Adipocyte (in vitro differentiated cells): ENCODE measurements around the gene GATD1.

Source experiments
- DNase-seq: peaks from one replicate; pipeline ENCODE4 v3.0.0-alpha.2; 2015; ENCODE audit warnings: low read depth
- H3K27me3 ChIP-seq: replicated peaks from 2 replicates; pipeline ENCODE4 v1.7.0; 2013; ENCODE audit warnings: mild to moderate bottlenecking, low read length, moderate library complexity; ENCODE audit not compliant: control insufficient read depth, insufficient read depth
- H3K36me3 ChIP-seq: 2 replicates; pipeline ENCODE4 v1.7.0; 2013; ENCODE audit warnings: low read length, mild to moderate bottlenecking, moderate library complexity; ENCODE audit not compliant: control insufficient read depth, insufficient read depth, severe bottlenecking
- H3K4me1 ChIP-seq: 2 replicates; pipeline ENCODE4 v1.7.0; 2013; ENCODE audit warnings: mild to moderate bottlenecking, low read length, moderate library complexity; ENCODE audit not compliant: control insufficient read depth, insufficient read depth
- H3K4me3 ChIP-seq: 2 replicates; pipeline ENCODE4 v1.7.0; 2013; ENCODE audit warnings: mild to moderate bottlenecking, low read length, moderate library complexity
- H3K9ac ChIP-seq: 2 replicates; pipeline ENCODE4 v1.7.0; 2013; ENCODE audit warnings: mild to moderate bottlenecking, low read length, moderate library complexity
- H3K9me3 ChIP-seq: 2 replicates; pipeline ENCODE4 v1.7.0; 2013; ENCODE audit warnings: mild to moderate bottlenecking, low read length, moderate library complexity; ENCODE audit not compliant: control insufficient read depth

GATD1 gene

DNA sequence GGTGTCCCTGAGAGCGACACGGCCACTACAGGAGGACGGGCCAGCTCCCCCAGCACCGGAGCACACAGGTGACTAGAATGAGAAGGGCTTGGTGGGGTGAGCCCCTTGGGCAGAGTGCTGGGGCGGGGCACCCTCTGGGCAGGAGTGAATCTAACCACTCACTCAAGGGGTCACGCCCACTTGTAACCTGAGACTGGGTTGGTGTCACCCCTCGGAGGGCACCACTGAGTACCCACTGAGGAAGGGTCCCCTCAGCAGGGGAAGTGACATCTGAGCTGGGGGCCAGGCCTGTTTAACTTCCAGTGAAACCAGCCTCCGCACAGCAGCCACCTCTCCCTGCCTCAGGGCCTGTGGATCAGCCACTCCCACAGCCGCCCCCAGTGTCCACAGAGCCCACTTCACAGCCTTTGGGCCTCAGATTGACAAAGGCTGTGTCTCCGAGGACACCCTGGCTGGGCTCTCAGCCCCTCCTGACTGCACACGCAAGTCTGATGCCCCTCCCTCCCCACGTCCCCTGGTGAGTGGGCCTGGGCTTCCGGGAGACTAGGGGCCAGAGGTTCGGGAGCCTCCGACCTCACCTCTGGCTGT is 5.6 kb downstream of the GATD1 start:
- Histone ChIP-seq H3K4me3 (no peak overlapping the region), H3K36me3 (peaks cover 60% of the 10 kb centered on the region), H3K9me3 (no peaks in the 10 kb centered on the region), H3K9ac (no peak overlapping the region), H3K27me3 (no peaks in the 10 kb centered on the region), H3K4me1 (peaks cover 17% of the 10 kb centered on the region)
- DNase-seq, result no peak

DNA sequence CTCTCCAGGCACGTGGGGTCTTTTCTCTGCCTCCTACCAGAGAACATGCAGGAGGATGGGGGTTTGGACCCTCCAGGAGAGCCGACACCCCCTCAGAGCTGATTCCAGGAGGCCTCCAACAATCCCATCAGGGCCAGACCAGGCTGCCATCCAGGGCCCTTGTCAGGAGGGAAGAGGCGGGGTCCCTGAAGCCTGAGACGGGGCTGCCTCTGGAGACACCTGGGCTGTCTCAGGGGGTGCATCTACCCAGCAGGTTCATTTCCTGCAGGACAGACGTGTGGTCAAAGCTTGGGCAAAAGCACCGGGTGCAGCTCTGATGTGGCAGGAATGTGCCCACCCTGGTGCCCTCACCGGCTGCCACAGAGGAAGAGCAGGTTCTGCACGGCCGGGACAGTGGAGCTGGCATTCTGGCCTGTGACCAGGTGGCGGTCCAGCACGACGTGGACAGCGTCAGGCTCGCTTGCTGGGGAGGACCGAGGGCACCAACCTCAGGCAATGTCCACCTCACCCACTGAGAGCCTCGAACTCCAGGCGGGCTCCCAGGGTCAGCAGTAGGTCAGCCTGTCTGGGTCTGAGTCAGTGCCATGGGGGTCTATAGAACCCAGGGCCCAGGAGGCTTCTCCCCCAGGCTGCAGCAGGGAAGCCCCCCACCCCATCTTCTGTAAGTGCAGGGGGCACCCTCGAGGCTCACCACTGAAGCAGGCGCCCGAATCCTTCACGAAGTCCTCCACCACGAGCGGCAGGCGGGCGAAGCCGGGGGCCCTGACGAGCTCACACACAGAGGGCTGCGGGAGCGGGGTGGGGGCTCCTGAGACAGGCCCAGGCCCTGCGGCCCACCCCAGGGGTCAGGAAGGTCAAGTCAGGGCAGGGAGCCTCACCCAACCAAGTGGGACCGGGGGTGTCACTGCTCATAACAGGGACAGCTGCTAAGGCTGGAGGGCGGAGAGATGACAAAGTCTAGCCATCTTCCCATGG is 6.4 kb downstream of the GATD1 start:
- no peaks in the 10 kb centered on the region for H3K27me3 ChIP-seq
- no peak overlapping the region for H3K4me3 ChIP-seq
- H3K36me3 ChIP-seq, result peaks cover 68% of the 10 kb centered on the region
- peaks cover 25% of the 10 kb centered on the region for H3K4me1 ChIP-seq
- DNase-seq, result no peak
- H3K9ac ChIP-seq, result no peak overlapping the region
- H3K9me3 ChIP-seq, result no peaks in the 10 kb centered on the region

DNA sequence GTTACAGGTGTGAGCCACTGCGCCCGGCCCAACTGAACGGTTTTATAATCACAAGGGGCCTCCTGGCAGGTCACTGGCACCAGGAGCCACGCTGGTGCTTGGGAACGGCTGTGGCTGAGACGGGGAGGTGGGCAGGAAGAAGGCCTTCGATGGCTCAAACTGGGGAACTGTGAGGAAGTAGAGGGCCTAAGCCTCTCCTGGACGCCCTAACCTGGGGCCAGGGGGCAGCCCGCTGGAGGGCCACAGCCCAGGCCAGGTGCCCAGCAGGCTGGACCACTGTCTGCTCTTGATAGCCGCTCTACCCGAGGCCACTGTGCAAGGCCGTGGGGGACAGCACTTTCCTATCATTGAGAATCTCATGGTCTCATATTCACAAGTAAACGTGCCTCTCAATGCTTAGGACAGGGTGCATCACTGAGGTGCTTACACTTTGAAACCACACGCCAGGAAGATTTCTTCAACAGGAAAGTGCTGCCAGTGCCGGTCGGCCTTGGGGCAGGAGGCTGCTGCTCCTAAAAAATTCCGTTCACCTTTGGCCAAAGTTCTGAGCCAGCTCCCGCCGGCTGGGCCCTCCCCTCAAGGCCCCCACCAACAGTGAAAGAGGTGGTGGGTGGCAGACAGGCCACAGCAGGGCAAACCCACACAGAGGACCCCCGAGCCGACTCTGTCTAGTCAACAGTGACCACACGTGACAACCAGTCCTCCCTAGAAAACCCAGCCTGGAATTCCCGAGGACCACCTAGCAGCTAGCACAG is 7.2 kb downstream of the GATD1 start:
- Histone ChIP-seq H3K36me3 (peaks cover 75% of the 10 kb centered on the region), H3K9ac (no peak overlapping the region)

DNA sequence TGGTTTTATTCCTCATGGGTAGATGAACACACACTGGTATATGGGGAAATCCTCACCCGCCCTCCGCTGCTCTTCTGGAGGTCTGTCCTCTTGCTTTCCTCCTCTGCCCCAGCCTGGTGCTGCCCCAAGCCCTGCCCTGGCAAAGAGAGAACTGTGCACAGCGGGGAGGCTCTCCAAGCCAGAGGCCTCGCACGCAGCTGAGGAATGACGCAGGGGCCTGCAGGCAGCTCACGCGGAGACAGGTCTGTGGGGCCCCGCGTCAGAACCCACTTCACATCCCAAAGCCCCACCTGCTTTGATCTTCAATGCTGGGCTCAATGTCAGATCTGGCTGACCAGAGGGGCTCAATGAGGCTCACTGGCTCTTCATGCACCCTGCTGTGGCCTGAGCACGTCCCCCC is 10.0 kb downstream of the GATD1 start:
- Histone ChIP-seq H3K27me3 (no peaks in the 10 kb centered on the region), H3K9ac (no peak overlapping the region), H3K36me3 (peaks cover 73% of the 10 kb centered on the region), H3K4me3 (no peak overlapping the region), H3K4me1 (peaks cover 32% of the 10 kb centered on the region), H3K9me3 (no peaks in the 10 kb centered on the region)
- no peak for DNase-seq

More for the DNA sequence above, 7.2 kb downstream of the GATD1 start:
- Histone ChIP-seq H3K9me3 (no peaks in the 10 kb centered on the region), H3K4me3 (no peak overlapping the region), H3K27me3 (no peaks in the 10 kb centered on the region), H3K4me1 (peaks cover 18% of the 10 kb centered on the region)
- DNase-seq, result no peak

DNA sequence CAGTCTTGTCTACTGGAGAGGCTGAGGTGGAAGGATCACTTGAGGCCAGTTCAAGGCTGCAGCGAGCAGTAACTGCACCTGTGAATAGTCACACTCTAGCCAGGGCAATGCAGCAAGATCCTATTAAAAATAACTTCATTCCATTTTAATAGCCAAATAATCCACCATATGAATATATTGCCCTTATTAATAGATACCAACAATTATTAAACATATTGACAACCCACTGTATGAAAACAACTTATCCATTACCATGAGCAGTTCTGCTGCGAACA is 10.4 kb downstream of the GATD1 start:
- Histone ChIP-seq H3K9ac (peak overlapping the region; percentile 45), H3K4me1 (peaks cover 36% of the 10 kb centered on the region), H3K4me3 (no peak overlapping the region), H3K36me3 (peaks cover 73% of the 10 kb centered on the region), H3K9me3 (no peaks in the 10 kb centered on the region), H3K27me3 (no peaks in the 10 kb centered on the region)
- DNase-seq, result no peak

DNA sequence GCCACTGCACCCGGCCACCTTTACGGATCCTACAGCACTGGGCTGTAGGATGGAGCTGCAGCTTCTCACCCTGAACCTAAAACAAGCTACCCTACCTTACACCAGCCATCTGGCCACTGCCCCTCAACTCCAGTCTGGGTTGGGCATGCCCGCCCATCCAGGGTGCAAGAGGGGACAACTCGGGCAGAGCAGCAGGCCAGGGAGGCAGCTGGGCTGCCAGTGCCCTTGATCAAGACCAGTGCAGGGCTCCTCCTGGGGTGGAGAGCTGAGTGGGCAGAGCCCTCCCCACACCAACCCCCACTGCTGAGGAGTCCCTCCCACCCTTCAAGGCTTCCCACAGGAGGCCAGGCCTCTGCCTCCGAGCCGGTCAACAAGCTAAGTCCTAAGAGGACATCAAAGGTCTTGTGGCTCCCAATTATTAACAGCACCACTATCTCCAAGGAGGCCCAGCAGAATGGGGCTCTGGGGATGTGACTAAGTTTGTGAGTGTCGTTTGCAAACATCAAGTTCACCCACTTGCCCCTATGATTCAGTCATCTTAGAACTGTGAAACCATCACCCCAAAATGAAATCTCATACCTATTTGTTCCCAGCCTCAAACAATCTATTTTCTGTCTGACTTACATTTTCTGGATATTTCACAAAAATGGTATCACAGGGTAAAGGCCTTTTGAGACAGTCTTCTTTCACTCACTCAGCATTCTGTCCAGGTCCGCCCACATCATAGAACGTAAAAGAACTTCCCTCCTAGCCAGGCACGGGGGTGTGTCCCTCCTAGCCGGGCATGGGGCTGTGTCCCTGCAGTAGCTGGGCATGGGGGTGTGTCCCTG is 11.0 kb downstream of the GATD1 start:
- Histone ChIP-seq H3K36me3 (peaks cover 73% of the 10 kb centered on the region), H3K27me3 (no peaks in the 10 kb centered on the region), H3K4me1 (peaks cover 41% of the 10 kb centered on the region), H3K4me3 (no peak overlapping the region), H3K9me3 (no peaks in the 10 kb centered on the region), H3K9ac (peak overlapping the region; percentile 45)
- DNase-seq, result no peak

DNA sequence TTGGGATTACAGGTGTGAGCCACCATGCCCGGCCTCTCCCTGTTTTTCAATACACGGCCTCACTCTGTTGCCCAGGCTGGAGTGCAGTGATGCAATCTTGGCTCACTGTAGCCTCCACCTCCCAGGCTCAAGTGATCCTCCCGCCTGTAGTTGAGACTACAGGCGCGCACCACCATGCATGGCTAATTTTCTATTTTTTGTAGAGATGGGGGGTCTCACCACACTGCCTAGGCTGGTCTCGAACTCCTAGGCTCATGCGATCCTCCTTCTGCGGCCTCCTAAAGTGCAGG is 11.5 kb downstream of the GATD1 start:
- Histone ChIP-seq H3K9ac (peak overlapping the region; percentile 45), H3K36me3 (peaks cover 73% of the 10 kb centered on the region), H3K27me3 (no peaks in the 10 kb centered on the region), H3K9me3 (no peaks in the 10 kb centered on the region), H3K4me1 (peaks cover 41% of the 10 kb centered on the region), H3K4me3 (no peak overlapping the region)
- DNase-seq, result no peak

DNA sequence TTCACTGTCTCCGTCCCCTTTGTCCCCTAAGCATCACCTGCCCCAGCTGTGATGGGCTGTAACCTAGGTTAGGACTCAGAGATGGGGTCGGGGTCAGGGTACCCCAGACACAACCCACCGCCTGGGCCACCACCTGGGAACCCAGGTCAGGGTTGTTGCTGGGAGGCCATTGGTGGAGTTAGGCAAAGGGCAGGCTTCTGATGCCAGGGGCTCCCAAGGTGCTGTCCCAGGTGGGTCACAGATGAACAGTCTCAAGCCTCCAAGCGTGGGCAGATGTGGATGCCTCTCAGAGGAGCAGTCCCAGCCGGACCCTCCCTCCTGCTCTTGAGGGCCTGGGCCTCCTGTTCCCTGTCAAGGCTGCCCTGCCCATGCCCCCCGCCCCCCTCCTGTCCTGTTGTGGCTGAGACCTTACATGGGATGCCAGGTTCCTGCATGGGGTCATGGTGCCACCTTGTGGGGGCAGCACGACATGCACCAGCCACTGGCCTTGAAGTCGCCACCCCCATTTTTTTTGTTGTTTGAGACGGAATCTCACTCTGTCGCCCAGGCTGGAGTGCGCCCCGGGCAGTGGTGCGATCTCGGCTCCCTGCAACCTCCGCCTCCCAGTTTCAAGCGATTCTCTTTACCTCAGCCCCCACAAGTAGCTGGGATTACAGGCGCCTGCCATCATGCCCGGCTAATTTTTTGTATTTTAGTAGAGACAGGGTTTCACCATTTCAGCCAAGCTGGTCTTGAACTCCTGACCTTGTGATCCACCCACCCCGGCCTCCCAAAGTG is 12.1 kb downstream of the GATD1 start:
- no peaks in the 10 kb centered on the region for H3K27me3 ChIP-seq
- peak; percentile 54 for DNase-seq
- peaks cover 44% of the 10 kb centered on the region for H3K4me1 ChIP-seq
- peaks cover 73% of the 10 kb centered on the region for H3K36me3 ChIP-seq
- no peak overlapping the region for H3K4me3 ChIP-seq
- no peak overlapping the region for H3K9ac ChIP-seq
- H3K9me3 ChIP-seq, result no peaks in the 10 kb centered on the region

DNA sequence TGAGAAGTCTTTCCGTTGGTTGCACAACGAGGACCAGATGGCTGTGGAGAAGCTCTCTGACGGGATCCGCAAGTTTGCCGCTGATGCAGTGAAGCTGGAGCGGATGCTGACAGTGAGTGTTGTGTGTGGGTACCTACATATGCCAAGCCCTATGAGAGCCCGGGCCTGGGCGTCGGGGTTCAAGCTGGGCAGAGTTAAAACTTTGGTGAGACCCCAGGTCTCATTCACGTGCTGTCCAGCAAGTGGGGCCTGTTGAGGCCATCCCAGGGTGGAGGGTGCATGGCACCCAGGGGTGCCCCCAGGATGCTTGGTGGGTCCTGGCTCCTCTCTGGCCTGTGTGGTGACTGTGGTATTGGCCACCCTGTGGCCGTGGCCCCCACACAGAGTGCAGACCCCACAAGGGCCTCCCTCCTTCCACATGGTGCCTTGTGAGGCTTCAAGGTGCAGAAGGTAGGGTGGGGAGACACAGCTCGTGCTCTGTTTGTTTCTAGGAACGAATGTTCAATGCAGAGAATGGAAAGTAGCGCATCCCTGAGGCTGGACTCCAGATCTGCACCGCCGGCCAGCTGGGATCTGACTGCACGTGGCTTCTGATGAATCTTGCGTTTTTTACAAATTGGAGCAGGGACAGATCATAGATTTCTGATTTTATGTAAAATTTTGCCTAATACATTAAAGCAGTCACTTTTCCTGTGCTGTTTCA is 12.8 kb downstream of the GATD1 start:
- Histone ChIP-seq H3K9ac (peak overlapping the region; percentile 20), H3K9me3 (no peaks in the 10 kb centered on the region), H3K4me1 (peaks cover 50% of the 10 kb centered on the region), H3K27me3 (no peaks in the 10 kb centered on the region), H3K4me3 (no peak overlapping the region), H3K36me3 (peaks cover 74% of the 10 kb centered on the region)
- DNase-seq, result no peak
